ENCODE measurements around the gene OMA1. TPM values are rescaled to one million over a fixed set of nuclear protein-coding genes. Genes with fewer than 3 reads are reported as not detected.

The OMA1 gene
- total RNA-seq, 1 experiment from 2014 or later: 27.9 TPM

DNA sequence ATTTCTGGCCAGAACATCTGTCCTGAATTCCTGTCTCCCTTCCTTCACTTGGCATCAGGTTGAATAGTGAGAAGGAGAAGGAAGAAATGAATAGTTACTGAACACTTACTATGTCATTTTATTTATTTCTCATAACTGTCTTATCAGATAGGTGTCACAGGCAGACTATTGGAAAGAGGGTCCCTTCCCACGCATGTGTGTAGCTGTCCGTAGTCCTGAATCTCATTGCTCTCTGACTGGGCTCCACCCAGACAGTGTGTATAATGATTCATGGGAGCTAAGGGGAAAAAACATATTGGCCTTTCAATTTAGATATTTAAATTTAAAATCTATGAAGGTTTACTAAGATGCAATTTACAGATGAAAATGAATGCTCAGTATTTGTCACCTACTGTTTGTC is 86.1 kb downstream of the OMA1 start:
- TF ChIP-seq, protein P1, sequence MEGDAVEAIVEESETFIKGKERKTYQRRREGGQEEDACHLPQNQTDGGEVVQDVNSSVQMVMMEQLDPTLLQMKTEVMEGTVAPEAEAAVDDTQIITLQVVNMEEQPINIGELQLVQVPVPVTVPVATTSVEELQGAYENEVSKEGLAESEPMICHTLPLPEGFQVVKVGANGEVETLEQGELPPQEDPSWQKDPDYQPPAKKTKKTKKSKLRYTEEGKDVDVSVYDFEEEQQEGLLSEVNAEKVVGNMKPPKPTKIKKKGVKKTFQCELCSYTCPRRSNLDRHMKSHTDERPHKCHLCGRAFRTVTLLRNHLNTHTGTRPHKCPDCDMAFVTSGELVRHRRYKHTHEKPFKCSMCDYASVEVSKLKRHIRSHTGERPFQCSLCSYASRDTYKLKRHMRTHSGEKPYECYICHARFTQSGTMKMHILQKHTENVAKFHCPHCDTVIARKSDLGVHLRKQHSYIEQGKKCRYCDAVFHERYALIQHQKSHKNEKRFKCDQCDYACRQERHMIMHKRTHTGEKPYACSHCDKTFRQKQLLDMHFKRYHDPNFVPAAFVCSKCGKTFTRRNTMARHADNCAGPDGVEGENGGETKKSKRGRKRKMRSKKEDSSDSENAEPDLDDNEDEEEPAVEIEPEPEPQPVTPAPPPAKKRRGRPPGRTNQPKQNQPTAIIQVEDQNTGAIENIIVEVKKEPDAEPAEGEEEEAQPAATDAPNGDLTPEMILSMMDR (conservative IDR thresholded peaks at IDR 0.05): no peak
- DNase-seq: no peak
- H3K27ac ChIP-seq: no peak overlapping the region
- no peak overlapping the region for H2AFZ ChIP-seq
- H3K4me2 ChIP-seq: no peak overlapping the region
- no peaks in the 10 kb centered on the region for H4K20me1 ChIP-seq (ENCODE audit: insufficient read depth)
- no peaks in the 10 kb centered on the region for H3K9me2 ChIP-seq (ENCODE audit: insufficient read depth)
- no TSS peak for BruUV-seq (replicated peaks)
- CTCF ChIA-PET: no interaction called here
- H3K36me3 ChIP-seq (ENCODE audit: low read depth): no peaks in the 10 kb centered on the region
- intact Hi-C loops (cut with micrococcal nuclease; ENCODE audit: unreplicated experiment): no loop called here
- H3K79me2 ChIP-seq (ENCODE audit: low read depth): no peaks in the 10 kb centered on the region
- H3K9me3 ChIP-seq (ENCODE audit: insufficient read depth, low read depth): no peaks in the 10 kb centered on the region
- H3K4me3 ChIP-seq: no peak overlapping the region
- no peaks in the 10 kb centered on the region for H3K4me1 ChIP-seq (replicated peaks; ENCODE audit: insufficient read depth)
- no peaks in the 10 kb centered on the region for H3K27me3 ChIP-seq (ENCODE audit: insufficient read depth, low read depth)
- H3F3A ChIP-seq (ENCODE audit: insufficient read depth, low read depth): no peaks in the 10 kb centered on the region
- POLR2A ChIA-PET (ENCODE audit: unreplicated experiment): no interaction called here

DNA sequence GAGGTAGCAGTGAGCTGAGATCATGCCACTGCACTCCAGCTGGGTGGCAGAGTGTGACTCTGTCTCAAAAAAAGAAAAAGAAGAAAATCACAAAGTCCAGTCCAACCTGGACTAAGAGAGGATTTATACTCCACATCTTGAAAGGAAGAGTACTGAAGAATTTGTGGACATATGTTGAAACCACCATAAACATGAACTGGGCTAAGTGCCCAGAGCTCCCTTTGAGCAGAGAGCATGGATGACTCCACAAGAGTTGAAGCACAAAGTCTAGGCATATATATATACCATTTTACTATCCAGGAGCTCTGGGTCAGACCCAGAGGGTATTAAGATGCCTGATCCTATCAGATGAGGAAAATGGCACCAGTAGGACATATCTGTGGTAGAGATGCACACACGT is 86.6 kb downstream of the OMA1 start:
- DNase-seq: no peak
- H3K27me3 ChIP-seq (ENCODE audit: insufficient read depth, low read depth): no peaks in the 10 kb centered on the region
- no peaks in the 10 kb centered on the region for H4K20me1 ChIP-seq (ENCODE audit: insufficient read depth)
- ChIA-PET CTCF (no interaction called here), POLR2A (ENCODE audit: unreplicated experiment) (no interaction called here)
- H3K4me2 ChIP-seq: no peak overlapping the region
- TF ChIP-seq, protein P1 (conservative IDR thresholded peaks at IDR 0.05): no peak
- no peak for TF ChIP-seq EZH2 (IDR thresholded peaks at IDR 0.05; ENCODE audit: low read depth)
- no peak overlapping the region for H2AFZ ChIP-seq
- H3F3A ChIP-seq (ENCODE audit: insufficient read depth, low read depth): no peaks in the 10 kb centered on the region
- H3K36me3 ChIP-seq (ENCODE audit: low read depth): no peaks in the 10 kb centered on the region
- no peaks in the 10 kb centered on the region for H3K9me3 ChIP-seq (ENCODE audit: insufficient read depth, low read depth)
- intact Hi-C loops (cut with micrococcal nuclease; ENCODE audit: unreplicated experiment): no loop called here
- H3K4me3 ChIP-seq: no peak overlapping the region
- H3K9me2 ChIP-seq (ENCODE audit: insufficient read depth): no peaks in the 10 kb centered on the region
- no TSS peak for BruUV-seq (replicated peaks)
- no peaks in the 10 kb centered on the region for H3K4me1 ChIP-seq (replicated peaks; ENCODE audit: insufficient read depth)
- H3K79me2 ChIP-seq (ENCODE audit: low read depth): no peaks in the 10 kb centered on the region
- no peak overlapping the region for H3K27ac ChIP-seq

DNA sequence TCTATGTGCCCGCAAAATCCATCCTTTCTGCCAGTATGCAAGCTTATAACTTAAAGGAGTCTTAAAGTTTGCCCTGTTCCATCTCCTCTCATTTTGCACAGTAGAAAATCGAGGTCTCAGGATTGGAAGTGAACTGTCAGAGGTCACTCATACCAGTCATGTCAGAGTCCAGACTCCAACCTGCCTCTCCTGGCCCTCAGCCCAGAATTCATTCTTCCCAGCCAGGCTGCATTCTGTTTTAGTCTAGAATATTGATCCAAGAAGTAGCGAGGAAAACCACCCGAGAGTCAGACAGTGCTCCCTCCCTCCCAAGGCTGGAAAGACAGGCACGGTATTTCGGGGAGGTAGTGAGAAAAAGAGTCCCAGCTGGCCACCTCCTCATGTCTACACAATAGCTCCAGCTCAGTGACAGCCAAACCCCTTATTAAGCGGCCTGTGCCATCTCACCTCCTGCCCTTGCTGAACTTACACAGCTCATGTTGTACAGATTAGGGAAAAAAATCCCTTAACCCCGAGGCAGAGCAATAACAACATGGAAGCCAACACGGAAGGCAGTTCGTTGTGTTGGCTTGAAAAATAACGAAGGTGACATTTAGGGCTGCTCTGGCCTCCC is 89.4 kb downstream of the OMA1 start:
- TF ChIP-seq EZH2 (IDR thresholded peaks at IDR 0.05; ENCODE audit: low read depth): no peak
- TF ChIP-seq, protein P1 (conservative IDR thresholded peaks at IDR 0.05): no peak
- H3K27ac ChIP-seq: no peak overlapping the region
- no peaks in the 10 kb centered on the region for H3K9me3 ChIP-seq (ENCODE audit: insufficient read depth, low read depth)
- no peaks in the 10 kb centered on the region for H3K79me2 ChIP-seq (ENCODE audit: low read depth)
- no peaks in the 10 kb centered on the region for H3K4me1 ChIP-seq (replicated peaks; ENCODE audit: insufficient read depth)
- H3K4me3 ChIP-seq: no peak overlapping the region
- H3F3A ChIP-seq (ENCODE audit: insufficient read depth, low read depth): no peaks in the 10 kb centered on the region
- no peaks in the 10 kb centered on the region for H3K27me3 ChIP-seq (ENCODE audit: insufficient read depth, low read depth)
- CTCF ChIA-PET: no interaction called here
- H3K36me3 ChIP-seq (ENCODE audit: low read depth): no peaks in the 10 kb centered on the region
- no peak for DNase-seq
- intact Hi-C loops (cut with micrococcal nuclease; ENCODE audit: unreplicated experiment): no loop called here
- BruUV-seq (replicated peaks): no TSS peak
- no peak overlapping the region for H3K4me2 ChIP-seq
- H3K9me2 ChIP-seq (ENCODE audit: insufficient read depth): no peaks in the 10 kb centered on the region
- no peaks in the 10 kb centered on the region for H4K20me1 ChIP-seq (ENCODE audit: insufficient read depth)
- POLR2A ChIA-PET (ENCODE audit: unreplicated experiment): no interaction called here
- no peak overlapping the region for H2AFZ ChIP-seq

Measured in PC-9 (cell line).